Mesendoderm (in vitro differentiated cells): Measurements from ENCODE around the gene LTO1.

Source experiments
- DNase-seq: peaks from one replicate; pipeline ENCODE4 v3.0.0; 2013
- H2AK5ac ChIP-seq: 2 replicates; pipeline ENCODE4 v1.6.1; 2013; ENCODE audit warnings: low read length, inconsistent platforms
- H2BK120ac ChIP-seq: 2 replicates; pipeline ENCODE4 v1.6.1; 2013; ENCODE audit warnings: low read depth, mild to moderate bottlenecking, low read length, moderate library complexity, mixed read lengths
- H2BK15ac ChIP-seq: replicated peaks from 2 replicates; pipeline ENCODE4 v1.6.1; 2013; ENCODE audit warnings: low read depth, mild to moderate bottlenecking, moderate library complexity
- H2BK5ac ChIP-seq: 2 replicates; pipeline ENCODE4 v1.6.1; 2013; ENCODE audit warnings: low read length, inconsistent platforms
- H3K18ac ChIP-seq: 2 replicates; pipeline ENCODE4 v1.6.1; 2013; ENCODE audit warnings: mild to moderate bottlenecking, low read length, mixed read lengths
- H3K23ac ChIP-seq: one replicate; pipeline ENCODE4 v1.6.1; 2013; ENCODE audit warnings: low read length
- H3K27ac ChIP-seq: 2 replicates; pipeline ENCODE4 v1.5.1; 2013; ENCODE audit warnings: low read depth, mild to moderate bottlenecking, inconsistent platforms, low read length, moderate library complexity
- H3K27me3 ChIP-seq: 2 replicates; pipeline ENCODE4 v1.6.1; 2013; ENCODE audit warnings: low read length, control low read depth, mild to moderate bottlenecking, inconsistent platforms; ENCODE audit not compliant: insufficient read depth, poor library complexity
- H3K36me3 ChIP-seq: 2 replicates; pipeline ENCODE4 v1.6.1; 2013; ENCODE audit warnings: low read length, inconsistent platforms; ENCODE audit not compliant: control insufficient read depth, insufficient read depth
- H3K4ac ChIP-seq: one replicate; pipeline ENCODE4 v1.6.1; 2013; ENCODE audit warnings: low read depth, mild to moderate bottlenecking, low read length, moderate library complexity
- H3K4me1 ChIP-seq: 2 replicates; pipeline ENCODE4 v1.6.1; 2013; ENCODE audit warnings: low read depth, low read length, inconsistent platforms; ENCODE audit not compliant: control insufficient read depth
- H3K4me2 ChIP-seq: 2 replicates; pipeline ENCODE4 v1.6.1; 2013; ENCODE audit warnings: low read length
- H3K4me3 ChIP-seq: 2 replicates; pipeline ENCODE4 v1.5.1; 2013; ENCODE audit warnings: mild to moderate bottlenecking, low read length
- H3K56ac ChIP-seq: one replicate; pipeline ENCODE4 v1.6.1; 2013; ENCODE audit warnings: low read length
- H3K79me1 ChIP-seq: 2 replicates; pipeline ENCODE4 v1.6.1; 2013; ENCODE audit warnings: low read length, inconsistent platforms
- H3K79me2 ChIP-seq: 2 replicates; pipeline ENCODE4 v1.6.1; 2013; ENCODE audit warnings: mild to moderate bottlenecking, low read length; ENCODE audit not compliant: control insufficient read depth, insufficient read depth
- H3K9ac ChIP-seq: 2 replicates; pipeline ENCODE4 v1.6.1; 2013; ENCODE audit warnings: low read length, inconsistent platforms
- H4K5ac ChIP-seq: one replicate; pipeline ENCODE4 v1.6.1; 2013; ENCODE audit warnings: low read length
- H4K8ac ChIP-seq: one replicate; pipeline ENCODE4 v1.6.1; 2013; ENCODE audit warnings: low read depth, mild to moderate bottlenecking, control low read depth, low read length, moderate library complexity
- WGBS: extraction: QIAGEN DNeasy Blood & Tissue Kit; methylation state at CpG from one replicate; pipeline ENCODE4 v1.1.7; 2013; ENCODE audit warnings: low lambda C conversion rate, missing lambda C conversion rate; ENCODE audit not compliant: insufficient coverage; ENCODE audit errors: extremely low coverage; 5-methylcytosine and 5-hydroxymethylcytosine counted together

Gene LTO1

GRCh38 chr11:69650081-69650831 lies 24.9 kb downstream of the LTO1 start:
- no peak overlapping the region for H3K4me2 ChIP-seq
- H3K79me1 ChIP-seq = peaks cover 2% of the 10 kb centered on the region
- H3K56ac ChIP-seq = no peak overlapping the region
- no peak for DNase-seq
- H2AK5ac ChIP-seq = no peak overlapping the region
- H3K79me2 ChIP-seq = peaks cover 4% of the 10 kb centered on the region
- H2BK5ac ChIP-seq = no peak overlapping the region
- no peak overlapping the region for H3K23ac ChIP-seq
- H2BK120ac ChIP-seq = no peak overlapping the region
- no peak overlapping the region for H2BK15ac ChIP-seq
- no peak overlapping the region for H3K9ac ChIP-seq
- WGBS = no CpG with 5 or more reads among the region's 24 CpGs
- no peak overlapping the region for H4K5ac ChIP-seq
- H3K27me3 ChIP-seq = no peaks in the 10 kb centered on the region
- H3K18ac ChIP-seq = no peak overlapping the region
- H3K4me3 ChIP-seq = no peak overlapping the region
- H3K36me3 ChIP-seq = peaks cover 12% of the 10 kb centered on the region
- no peak overlapping the region for H4K8ac ChIP-seq
- H3K4me1 ChIP-seq = no peaks in the 10 kb centered on the region
- H3K4ac ChIP-seq = no peak overlapping the region
- H3K27ac ChIP-seq = no peak overlapping the region

- no peaks in the 10 kb centered on the region for H3K27me3 ChIP-seq
- no peak overlapping the region for H3K9ac ChIP-seq
- H3K79me1 ChIP-seq = peaks cover 8% of the 10 kb centered on the region
- no peak overlapping the region for H2AK5ac ChIP-seq
- no peak overlapping the region for H4K8ac ChIP-seq
- no peak overlapping the region for H2BK5ac ChIP-seq
- no peak overlapping the region for H3K27ac ChIP-seq
- no peak overlapping the region for H2BK15ac ChIP-seq
- H3K4ac ChIP-seq = no peak overlapping the region
- H3K18ac ChIP-seq = no peak overlapping the region
- no peak overlapping the region for H3K23ac ChIP-seq
- WGBS = no CpG with 5 or more reads among the region's 10 CpGs
- peaks cover 14% of the 10 kb centered on the region for H3K36me3 ChIP-seq
- H4K5ac ChIP-seq = no peak overlapping the region
- peaks cover 10% of the 10 kb centered on the region for H3K79me2 ChIP-seq
- no peak overlapping the region for H3K4me3 ChIP-seq
- H3K4me1 ChIP-seq = no peaks in the 10 kb centered on the region
- H2BK120ac ChIP-seq = no peak overlapping the region
- H3K4me2 ChIP-seq = no peak overlapping the region
- no peak overlapping the region for H3K56ac ChIP-seq
- DNase-seq = no peak
Measured at GRCh38 chr11:69649576-69649900, 25.6 kb downstream of the LTO1 start.

- Histone ChIP-seq H3K4me2 (no peak overlapping the region), H3K27me3 (no peaks in the 10 kb centered on the region), H3K4me1 (no peaks in the 10 kb centered on the region), H3K79me1 (peaks cover 12% of the 10 kb centered on the region), H3K18ac (no peak overlapping the region), H2BK120ac (no peak overlapping the region), H3K36me3 (peaks cover 14% of the 10 kb centered on the region), H3K9ac (no peak overlapping the region), H3K27ac (no peak overlapping the region), H4K8ac (no peak overlapping the region), H2BK15ac (no peak overlapping the region), H3K56ac (no peak overlapping the region), H2BK5ac (no peak overlapping the region), H2AK5ac (no peak overlapping the region), H4K5ac (no peak overlapping the region), H3K4me3 (no peak overlapping the region), H3K23ac (no peak overlapping the region), H3K79me2 (peaks cover 13% of the 10 kb centered on the region), H3K4ac (no peak overlapping the region)
- DNase-seq = no peak
- no CpG with 5 or more reads among the region's 37 CpGs for WGBS
Measured at GRCh38 chr11:69648679-69649575, 26.2 kb downstream of the LTO1 start.

GRCh38 chr11:69647761-69648497 lies 27.2 kb downstream of the LTO1 start:
- H3K4ac ChIP-seq = no peak overlapping the region
- H3K36me3 ChIP-seq = peaks cover 12% of the 10 kb centered on the region

GRCh38 chr11:69647390-69647748 lies 27.8 kb downstream of the LTO1 start:
- no peak overlapping the region for H4K5ac ChIP-seq
- H2BK15ac ChIP-seq = no peak overlapping the region
- H3K56ac ChIP-seq = no peak overlapping the region
- H3K36me3 ChIP-seq = peaks cover 12% of the 10 kb centered on the region
- no peak overlapping the region for H3K18ac ChIP-seq
- H3K4me3 ChIP-seq = no peak overlapping the region
- H2BK5ac ChIP-seq = no peak overlapping the region
- H2AK5ac ChIP-seq = no peak overlapping the region
- no CpG with 5 or more reads among the region's 11 CpGs for WGBS
- no peak overlapping the region for H2BK120ac ChIP-seq
- no peak overlapping the region for H3K4me2 ChIP-seq
- DNase-seq = no peak
- no peak overlapping the region for H4K8ac ChIP-seq
- H3K4ac ChIP-seq = no peak overlapping the region
- no peaks in the 10 kb centered on the region for H3K4me1 ChIP-seq
- no peaks in the 10 kb centered on the region for H3K27me3 ChIP-seq
- H3K23ac ChIP-seq = no peak overlapping the region
- no peak overlapping the region for H3K27ac ChIP-seq
- peaks cover 14% of the 10 kb centered on the region for H3K79me1 ChIP-seq
- H3K79me2 ChIP-seq = peaks cover 18% of the 10 kb centered on the region
- H3K9ac ChIP-seq = no peak overlapping the region

More at GRCh38 chr11:69647761-69648497, 27.2 kb downstream of the LTO1 start:
- WGBS = no CpG with 5 or more reads among the region's 28 CpGs
- Histone ChIP-seq H3K27ac (no peak overlapping the region), H2BK120ac (no peak overlapping the region), H3K4me1 (no peaks in the 10 kb centered on the region), H3K9ac (no peak overlapping the region), H3K18ac (no peak overlapping the region), H3K79me2 (peaks cover 18% of the 10 kb centered on the region), H4K5ac (no peak overlapping the region), H3K4me2 (no peak overlapping the region), H3K27me3 (no peaks in the 10 kb centered on the region), H3K79me1 (peaks cover 14% of the 10 kb centered on the region), H2BK5ac (no peak overlapping the region), H3K23ac (no peak overlapping the region), H3K4me3 (no peak overlapping the region), H4K8ac (no peak overlapping the region), H2AK5ac (no peak overlapping the region), H2BK15ac (no peak overlapping the region), H3K56ac (no peak overlapping the region)
- no peak for DNase-seq
